Medulla oblongata (tissue), 1 donor: ENCODE results near the gene ORC3.
"Not testable (repeated sequence)": the region's sequence is repeated elsewhere in the genome, so short reads cannot be mapped to it uniquely, and the experiment has no call there.

ENCODE experiments used
- DNase-seq: peaks from one replicate; pipeline ENCODE4 v3.0.0-alpha.2; 2015; ENCODE audit errors: extremely low spot score

The ORC3 gene

DNA sequence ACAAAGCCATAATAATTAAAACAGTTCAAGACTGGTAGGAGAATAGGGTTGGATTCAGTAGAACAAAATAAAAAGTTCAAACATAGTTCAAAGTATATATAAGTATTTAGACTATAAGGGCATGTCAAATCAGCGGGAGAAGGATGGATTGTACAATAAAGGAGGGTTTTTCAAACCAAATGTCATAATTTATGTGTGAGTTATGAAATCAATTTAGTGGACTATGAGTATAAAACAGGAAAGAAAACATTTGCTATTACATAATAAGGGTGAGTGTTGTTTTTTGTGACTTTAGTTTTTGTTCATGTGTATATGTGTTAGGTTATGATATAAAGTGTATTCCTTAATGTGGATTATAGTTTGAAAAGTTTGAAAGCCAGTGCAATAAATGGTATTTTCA lies 10.6 kb downstream of the ORC3 start:
- DNase-seq, result no peak

DNA sequence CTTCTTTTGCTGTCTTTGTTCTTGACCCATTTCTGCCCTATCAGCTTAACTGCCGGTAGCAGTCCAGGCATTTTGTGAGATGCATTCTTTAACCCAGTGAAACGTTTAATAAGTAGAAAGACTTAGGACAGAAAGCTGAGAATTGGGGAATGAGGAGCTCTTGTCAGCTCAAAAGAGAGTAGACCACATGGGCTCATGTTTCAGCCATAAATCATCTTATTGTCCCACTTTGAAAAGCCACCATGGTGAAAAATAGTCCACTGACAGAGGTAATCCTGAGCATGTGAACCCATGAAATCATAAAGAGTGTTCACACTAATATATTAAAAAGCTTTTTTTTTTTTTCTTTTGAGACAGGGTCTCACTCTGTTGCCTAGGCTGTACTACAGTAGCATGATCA lies 16.3 kb downstream of the ORC3 start:
- DNase-seq, result no peak

DNA sequence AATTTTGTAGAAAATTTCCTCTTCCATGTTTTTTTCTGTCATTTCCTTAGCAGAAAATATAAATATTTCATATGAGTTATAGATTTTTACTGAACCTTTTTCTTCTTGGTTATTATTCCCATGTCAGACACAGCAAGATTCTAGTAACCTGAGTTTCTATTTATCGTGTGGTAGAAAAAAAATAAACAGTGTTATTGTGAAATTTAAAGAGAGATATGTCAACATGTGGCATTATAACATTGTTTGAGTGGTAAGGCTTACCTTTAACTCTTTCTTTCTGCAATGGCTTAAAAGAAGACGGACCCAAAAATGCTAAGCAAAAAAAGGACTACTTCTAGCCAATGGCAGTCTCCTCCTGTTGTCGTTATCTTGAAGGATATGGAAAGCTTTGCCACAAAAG lies 18.9 kb downstream of the ORC3 start:
- DNase-seq, result no peak

DNA sequence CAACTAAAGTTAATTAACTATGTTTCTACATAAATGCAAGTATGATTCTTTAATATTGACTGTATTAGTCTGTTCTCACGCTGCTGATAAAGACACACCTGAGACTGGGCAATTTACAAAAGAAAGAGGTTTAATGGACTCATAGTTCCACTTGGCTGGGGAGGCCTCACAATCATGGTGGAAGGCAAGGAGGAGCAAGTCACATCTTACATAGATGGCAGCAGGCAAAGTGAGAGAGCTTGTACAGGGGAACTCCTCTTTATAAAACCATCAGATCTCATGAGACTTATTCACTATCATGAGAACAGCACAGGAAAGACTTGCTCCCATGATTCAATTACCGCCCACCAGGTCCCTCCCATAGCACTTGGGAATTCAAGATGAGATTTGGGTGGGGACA lies 23.1 kb downstream of the ORC3 start:
- DNase-seq, result not testable (repeated sequence)

DNA sequence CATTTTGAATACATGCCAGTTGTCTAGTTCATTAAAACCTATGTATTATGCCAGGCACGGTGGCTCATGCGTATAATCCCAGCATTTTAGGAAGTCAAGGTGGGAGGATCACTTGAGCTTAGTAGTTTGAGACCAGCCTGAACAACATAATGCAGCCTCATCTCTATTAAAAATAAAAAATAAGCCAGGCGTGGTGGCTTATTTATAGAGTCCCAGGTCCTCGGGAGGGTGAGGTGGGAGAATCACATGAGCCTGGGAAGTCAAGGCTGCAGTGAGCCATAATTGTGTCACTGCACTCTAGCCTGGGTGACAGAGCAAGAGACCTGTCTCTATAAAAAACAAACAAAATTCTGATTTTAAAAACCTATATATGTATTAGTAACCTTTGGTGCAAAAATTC lies 27.5 kb downstream of the ORC3 start:
- DNase-seq, result no peak

DNA sequence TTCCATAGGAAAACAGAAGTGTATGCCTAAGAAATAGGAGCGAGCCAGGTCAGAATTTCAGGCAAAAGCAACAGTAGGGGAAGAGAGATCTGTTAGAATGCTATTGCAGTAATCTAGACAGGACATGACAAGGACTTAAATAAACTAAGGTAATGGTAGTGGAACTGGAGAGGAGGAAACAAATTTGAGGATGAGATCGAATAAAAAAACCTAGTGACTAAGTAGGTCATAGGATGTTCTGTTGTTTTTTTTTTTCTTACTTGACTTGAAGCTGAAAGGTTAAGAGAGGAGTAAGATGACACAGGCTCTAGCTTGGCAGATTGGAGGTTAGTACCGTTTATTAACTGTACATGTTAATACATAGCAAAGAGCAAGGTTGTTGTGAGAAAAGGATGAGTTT lies 28.6 kb downstream of the ORC3 start:
- DNase-seq, result no peak

DNA sequence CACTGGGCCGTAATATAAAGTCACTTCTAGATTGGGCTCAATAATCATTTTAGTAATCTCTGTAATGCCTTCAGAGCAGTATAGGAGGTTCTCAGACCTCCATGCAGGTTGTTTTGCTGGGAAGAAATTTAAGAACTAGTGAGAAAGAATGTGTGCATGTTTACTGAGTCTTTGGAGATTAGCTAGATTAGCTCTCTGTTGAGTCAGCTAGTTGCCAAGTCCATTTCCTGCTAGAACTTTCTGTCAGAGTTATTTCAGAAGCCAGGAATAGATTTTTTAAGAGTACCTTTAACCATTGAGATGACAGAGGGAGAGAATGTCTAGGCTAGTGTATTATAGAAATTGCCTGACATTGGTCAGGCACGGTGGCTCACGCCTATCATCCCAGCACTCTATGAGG lies 33.3 kb downstream of the ORC3 start:
- DNase-seq, result no peak

DNA sequence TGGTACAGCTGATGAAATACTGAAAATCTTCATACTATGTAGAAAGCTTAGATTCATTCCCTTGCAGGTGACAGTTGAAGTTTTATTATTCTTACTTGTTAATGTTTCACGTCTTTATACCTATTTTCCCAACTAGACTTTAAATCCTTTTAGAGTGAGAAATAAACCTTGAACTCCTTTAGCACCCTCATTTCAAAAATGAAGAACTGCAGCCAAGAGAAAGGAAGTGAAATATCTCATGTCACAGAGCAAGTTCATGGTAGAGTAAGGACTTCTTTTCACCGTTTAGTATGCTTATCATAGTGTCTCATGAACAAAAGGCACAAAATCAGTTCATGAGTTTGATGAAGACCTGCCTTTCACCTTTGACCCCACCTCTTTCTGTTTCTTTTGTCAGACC lies 38.5 kb downstream of the ORC3 start:
- DNase-seq, result no peak

DNA sequence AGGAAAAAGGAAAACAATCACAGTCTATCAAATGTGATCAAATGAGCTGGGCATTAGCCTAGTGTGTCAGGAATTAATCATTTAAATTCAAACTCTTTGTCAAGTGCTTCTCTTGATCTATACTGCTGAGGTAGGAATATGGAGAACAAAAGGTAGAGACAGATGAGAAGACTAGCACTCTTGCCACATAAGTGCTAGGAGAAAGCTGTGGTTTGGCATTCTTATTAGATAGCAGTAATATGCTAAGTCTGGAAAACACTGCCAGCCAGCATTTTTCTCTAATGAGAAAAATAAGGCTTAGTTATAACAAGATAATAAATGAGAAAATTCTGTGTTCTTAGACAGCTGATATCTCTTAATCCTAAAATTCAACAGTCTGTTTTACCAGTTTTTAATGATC lies 38.9 kb downstream of the ORC3 start:
- DNase-seq, result no peak

DNA sequence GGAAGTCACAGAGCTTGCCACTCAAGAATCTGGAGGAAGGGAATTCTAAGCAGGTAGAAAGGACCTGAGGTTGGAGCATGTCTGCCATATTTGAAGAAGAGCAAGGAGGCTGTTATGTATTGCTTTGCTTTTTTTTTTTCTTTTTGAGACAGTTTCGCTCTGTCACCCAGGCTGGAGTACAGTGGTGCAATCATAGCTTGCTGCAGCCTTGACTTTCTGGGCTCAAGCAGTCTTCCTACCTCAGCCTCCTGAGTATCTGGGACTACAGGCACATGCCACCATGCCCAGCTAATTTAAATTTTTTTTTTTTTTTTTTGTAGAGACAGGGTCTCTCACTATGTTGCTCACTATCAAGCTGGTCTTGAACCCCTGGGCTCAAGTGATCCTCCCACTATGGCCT lies 40.8 kb downstream of the ORC3 start:
- no peak for DNase-seq

DNA sequence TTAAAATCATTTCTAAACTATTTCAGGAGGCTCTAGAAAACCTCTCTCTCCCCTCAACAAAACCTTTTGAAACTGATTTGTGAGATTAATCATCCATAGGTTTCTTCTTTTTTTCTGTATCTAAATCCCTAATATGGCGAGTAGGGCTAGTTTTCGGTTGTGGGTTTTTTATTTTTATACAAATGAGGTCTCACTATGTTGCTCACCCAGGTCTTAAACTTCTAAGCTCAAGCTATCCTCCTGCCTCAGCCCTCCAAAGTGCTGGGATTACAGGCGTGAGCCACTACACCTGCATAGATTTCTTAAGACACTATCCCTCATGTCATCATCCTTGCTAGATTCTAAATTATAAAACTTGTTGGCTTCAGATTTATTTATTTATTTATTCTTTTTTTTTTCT lies 43.9 kb downstream of the ORC3 start:
- DNase-seq, result no peak

DNA sequence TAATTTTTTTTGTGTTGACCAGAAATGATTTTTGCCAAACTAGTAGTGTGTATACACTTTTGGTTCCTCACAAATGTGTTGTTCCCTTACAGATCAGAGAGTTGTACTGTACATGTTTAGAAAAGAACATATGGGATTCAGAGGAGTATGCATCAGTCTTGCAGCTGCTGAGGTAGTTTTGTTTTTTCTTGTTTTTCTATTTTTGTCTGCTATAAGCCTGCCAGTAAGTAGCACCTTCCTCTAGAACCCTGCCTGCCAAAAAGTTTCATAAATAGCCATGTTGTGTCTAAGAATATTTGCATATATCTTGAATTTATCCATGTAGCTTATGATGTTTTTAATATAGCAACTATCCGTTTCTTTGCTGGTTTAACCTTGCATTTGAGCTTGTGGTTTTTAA lies 46.4 kb downstream of the ORC3 start:
- DNase-seq, result no peak

DNA sequence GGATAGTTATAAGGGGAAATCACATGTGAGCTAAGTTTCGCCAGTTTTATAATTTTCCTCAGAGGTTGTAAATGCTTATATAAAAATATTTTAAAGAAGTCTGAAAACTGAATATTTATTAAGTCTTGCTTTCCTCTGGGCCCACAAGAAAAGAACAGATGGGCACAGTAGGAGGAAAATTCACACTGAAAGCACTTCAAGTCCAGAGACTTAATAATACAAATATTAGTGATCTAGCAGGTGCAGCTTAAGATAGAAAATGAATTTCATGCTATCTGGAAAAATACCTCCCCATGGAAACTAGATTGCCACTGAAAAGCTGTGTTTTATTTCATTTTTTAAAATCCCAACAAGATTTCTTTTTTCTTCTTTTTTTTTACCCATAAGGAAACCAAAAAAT lies 47.2 kb downstream of the ORC3 start:
- no peak for DNase-seq

DNA sequence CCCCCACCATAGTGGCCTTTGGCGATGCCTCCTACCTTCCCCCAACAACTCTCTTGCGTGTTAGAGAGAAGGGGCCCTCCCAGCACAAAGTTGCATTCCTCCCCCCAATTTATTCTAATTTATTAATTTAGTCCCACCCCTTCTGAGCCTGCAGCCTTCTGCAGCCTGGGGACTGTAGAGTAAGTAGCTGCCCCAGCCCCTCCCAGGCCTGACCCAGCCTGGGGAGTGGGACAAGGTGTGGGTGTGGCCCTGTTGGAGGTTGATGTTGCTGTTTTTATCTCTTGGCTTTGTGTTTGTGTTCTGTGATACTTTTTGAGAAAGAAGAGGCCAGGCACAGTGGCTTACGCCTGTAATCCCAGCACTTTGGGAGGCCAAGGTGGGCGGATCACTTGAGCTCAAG lies 49.4 kb downstream of the ORC3 start:
- DNase-seq, result no peak

DNA sequence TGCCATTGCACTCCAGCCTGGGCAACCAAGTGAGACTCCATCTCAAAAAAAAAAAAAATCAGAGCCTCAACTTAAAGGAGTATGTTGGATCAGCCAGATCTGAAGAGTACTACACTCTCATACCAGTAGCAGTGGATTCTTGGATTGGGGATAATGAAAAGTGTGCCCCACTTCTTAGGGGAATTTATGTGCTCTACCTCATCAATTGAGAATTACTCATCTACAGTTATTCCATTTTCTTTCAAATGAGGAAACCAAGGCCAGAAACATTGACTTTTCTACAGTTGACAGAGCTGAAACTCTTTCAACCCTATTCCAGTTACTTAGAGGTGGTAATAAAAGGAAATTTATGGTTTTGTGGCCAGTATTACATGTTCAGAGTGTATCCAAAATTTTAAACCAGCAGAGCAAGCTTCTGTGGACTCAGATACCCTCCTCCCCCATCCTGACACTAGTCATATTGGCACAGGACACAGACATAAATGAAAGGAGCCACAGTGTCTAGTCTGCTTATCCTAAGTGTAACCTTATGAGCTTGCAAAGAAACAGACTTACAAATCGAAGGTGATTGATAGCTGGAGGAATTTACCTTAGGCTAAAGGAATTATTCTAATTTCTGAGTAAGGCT lies 51.2 kb downstream of the ORC3 start:
- DNase-seq, result no peak

DNA sequence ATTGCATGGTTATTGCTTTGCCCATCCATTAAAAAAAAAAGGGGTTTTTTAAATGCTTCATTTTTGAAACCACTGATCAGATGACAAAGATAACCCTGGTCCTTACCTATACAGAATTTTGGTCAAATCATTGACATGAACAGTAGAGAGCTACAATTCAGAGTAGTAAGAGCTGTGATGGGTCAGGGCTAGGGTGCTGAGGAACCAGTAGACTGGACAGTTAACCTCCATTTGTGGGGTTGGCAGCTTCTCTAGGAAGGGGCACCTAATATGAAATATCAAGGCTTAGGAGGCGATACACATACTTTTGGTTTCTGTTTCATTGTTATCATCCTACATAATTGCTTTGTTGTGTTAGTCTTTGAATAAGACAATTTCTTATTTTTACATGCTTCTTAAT lies 55.1 kb downstream of the ORC3 start:
- DNase-seq, result no peak

DNA sequence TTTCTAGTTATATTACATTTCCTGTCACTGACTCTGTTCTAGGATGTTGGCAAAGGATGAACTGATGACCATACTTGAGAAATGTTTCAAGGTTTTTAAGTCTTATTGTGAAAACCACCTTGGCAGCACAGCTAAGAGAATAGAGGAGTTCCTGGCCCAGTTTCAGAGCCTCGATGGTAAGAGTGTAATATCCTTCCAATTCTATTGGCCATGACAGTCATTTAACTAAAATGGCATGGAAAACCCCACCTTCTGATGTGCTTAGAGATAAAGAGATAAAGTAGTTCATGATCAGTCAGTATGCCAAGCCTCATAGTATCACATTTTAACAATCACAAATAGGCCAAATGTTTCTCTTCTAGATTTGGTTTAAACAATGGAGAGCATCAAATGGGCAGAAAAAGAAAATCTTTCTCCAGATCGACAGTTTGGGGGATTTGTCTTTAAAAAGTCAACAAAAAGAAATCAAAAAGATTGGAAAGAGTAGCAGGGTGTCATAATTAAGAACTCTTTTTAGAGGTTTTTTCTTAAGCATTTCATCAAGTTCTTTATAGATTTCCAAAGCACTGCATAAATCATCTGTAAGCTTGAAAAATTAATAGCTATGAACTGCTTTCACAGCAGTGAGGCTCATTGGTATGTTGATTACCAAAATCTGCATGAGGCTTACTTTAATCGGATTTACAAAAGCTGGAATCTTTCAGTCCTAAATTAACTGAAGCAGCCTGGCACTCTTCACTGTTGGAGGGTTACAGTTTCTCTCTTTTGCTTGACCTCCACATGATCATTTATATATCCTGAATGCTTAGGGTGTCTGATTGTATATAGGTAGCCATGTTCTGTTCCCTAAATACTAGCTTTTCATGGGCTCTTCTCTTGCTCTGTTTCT lies 63.4 kb downstream of the ORC3 start:
- DNase-seq, result no peak

DNA sequence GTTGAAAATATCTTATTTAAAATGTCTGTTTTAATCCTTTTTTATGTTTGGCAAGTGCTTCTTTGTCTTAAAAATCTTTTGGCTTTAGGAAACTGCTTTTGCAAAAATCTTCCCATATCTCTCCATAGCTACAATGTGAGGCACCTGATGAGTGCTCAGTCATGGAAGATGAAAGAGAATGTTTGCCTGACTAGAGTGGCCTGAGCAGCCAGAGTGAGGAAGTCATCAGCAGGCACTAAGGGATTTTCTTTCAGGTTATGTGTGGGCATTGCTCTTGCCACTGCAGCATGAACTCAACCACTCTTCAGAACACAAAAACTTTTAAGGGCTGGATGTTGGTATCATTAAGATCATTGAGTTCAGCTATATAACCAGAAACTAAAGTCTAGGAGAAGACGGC lies 64.2 kb downstream of the ORC3 start:
- no peak for DNase-seq

DNA sequence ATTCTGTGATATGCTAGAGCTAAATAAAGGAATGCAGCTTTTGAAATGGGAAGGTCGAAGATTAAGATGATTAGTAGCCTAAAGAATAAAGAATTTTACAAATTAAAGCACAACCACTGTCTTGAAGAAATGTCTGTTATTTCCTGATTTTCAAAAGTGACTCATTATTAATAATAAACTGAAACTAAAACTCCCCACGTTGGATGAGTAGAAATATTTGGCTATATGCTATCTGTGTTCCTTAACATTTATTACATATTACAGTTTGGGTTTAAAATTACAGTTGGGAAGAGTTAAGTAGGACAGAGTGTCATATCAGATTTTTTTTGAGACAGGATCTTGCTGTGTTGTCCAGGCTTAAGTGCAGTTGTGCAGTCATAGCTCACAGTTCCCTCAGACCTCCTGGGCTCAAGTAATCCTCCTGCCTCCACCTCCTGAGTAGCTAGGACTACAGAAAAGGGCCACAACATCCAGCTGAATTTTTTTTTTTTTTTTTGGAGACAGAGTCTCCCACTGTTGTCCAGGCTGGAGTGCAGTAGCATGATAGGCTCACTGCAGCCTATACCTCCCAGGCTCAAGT lies 65.0 kb downstream of the ORC3 start:
- no peak for DNase-seq

DNA sequence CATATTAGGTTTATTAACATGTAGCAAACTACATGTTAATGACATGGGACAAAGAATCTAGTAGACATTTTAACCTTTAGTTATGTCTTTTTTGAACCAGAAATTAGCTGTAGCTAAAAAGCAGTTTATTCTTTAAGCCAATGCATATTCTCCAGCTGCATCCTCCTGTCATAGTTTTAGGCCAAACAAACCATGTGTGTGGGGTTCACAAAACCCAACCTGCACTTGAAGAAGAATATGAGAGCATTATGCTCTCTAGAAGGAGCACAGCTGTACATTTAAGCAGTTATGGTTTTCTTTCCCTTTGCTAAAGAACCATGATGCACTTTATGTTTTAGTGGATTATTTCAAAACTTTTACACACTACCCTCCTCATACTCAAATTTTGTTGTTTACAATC lies 65.9 kb downstream of the ORC3 start:
- DNase-seq, result no peak

DNA sequence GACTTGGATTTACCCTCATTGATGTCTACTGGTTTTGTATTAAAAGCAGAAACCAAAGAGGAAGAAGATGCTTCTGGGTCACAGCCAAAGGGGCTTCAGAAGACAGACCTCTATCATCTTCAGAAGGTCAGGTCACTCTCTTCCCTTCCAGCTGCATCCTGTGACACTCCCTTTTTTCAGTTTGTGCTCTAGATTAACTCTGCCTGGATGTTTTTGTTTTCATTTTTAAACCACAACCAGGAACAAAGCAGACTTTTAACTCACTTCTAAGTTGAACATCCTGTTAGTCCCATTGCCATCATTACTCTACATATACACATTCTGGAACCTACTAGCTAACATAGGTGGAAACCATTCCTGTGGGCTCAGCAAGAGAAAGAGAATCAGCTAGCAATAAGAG lies 66.9 kb downstream of the ORC3 start:
- DNase-seq, result no peak

DNA sequence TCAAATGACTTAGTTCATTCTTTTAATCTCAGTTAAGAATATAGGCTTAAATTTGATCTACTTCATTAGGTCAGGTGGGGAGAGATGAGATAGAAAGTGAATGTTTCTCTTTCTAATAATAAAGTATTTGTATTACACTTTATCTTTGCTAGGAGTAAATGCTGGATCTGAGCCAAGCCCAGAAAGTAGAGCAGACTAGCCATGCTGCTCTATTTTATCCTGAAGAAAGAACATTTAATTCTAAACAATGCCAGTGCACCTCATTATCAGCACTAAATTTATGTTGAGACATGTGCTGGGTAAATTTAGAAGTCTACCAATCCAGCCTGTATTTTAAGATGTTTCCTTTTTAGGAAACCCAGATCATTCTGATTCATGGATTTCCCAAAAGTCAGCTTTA lies 68.6 kb downstream of the ORC3 start:
- no peak for DNase-seq

DNA sequence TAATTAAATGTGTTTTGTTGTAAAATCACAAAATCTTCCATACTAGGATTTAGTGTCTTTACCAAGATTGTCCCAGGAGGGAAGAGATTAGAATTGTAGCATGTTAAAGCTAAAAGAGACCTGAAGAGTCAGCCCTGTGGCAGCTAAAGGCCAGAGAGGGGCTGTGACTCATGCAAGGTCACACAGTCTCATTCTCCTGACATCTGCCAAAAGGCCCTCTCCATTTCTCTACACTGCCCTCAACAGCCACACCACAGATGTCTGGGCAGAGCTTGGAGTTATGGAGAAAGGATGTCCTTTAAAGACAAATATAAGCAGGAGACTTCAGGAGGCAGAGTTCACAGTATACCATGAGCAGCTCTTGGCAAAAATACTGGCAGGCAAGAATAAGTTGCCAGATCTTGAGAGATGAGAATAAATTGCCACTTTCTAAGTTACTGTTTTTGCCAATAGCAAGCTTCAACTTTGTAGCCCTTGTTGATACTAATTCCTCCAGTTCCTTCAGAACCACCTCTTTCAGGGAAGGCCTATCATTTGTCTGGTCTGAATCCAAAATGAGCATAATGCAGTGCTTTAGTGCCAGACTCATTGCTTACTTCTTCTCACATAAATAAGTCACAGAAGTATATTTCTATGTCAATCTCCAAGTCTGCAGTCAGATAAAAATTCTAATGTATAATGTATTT lies 70.4 kb downstream of the ORC3 start:
- no peak for DNase-seq
